HepG2 (cell line): ENCODE data around the gene USP40. TPM values are rescaled to one million over a fixed set of nuclear protein-coding genes. Genes with fewer than 3 reads are reported as not detected.

Source experiments
- ATF2 ChIP-seq: sonication (generic); formaldehyde crosslinking; IDR thresholded peaks from 2 replicates; pipeline ENCODE4 v1.4.0; 2020; ENCODE audit warnings: missing genetic modification reagents
- CAMTA2 ChIP-seq: sonication (generic); formaldehyde crosslinking; IDR thresholded peaks from 2 replicates; pipeline ENCODE4 v1.4.0; 2020; ENCODE audit warnings: mild to moderate bottlenecking, missing genetic modification reagents, borderline replicate concordance
- CREBL2 ChIP-seq: sonication (generic); formaldehyde crosslinking; IDR thresholded peaks from 2 replicates; pipeline ENCODE4 v1.8.1; 2023; ENCODE audit warnings: missing genetic modification reagents, mild to moderate bottlenecking, borderline replicate concordance
- EED ChIP-seq: sonication (generic); formaldehyde crosslinking; IDR thresholded peaks from 2 replicates; pipeline ENCODE4 v1.5.0; 2020; ENCODE audit warnings: mild to moderate bottlenecking, missing genetic modification reagents
- EP300 ChIP-seq, 3 experiments: sonication (generic) in 1 of 3; formaldehyde crosslinking in 1 of 3; IDR thresholded peaks; 2 replicates each; pipeline versions ENCODE4 v1.5.1 to v1.6.1; 2011 to 2020; ENCODE audit warnings: low read depth in 2 of 3, low read length in 2 of 3, borderline replicate concordance in 1 of 3, improper control_type of control experiment in 1 of 3, mild to moderate bottlenecking in 1 of 3, missing genetic modification reagents in 1 of 3, moderate library complexity in 1 of 3
- FOXA1 ChIP-seq, 2 experiments: fragments of 450-650 bp in 1 of 2; sonication (generic) in 1 of 2; formaldehyde crosslinking in 1 of 2; IDR thresholded peaks; 2 replicates each; pipeline versions ENCODE4 v1.4.0 to v1.6.1; 2016 to 2020; ENCODE audit warnings: missing genetic modification reagents in 1 of 2
- KLF11 ChIP-seq: IDR thresholded peaks from 2 replicates; pipeline ENCODE4 v1.6.1; 2016; ENCODE audit warnings: missing compliant biosample characterization
- KLF13 ChIP-seq: sonication (generic); formaldehyde crosslinking; IDR thresholded peaks from 2 replicates; pipeline ENCODE4 v1.4.0; 2020; ENCODE audit warnings: mild to moderate bottlenecking, missing genetic modification reagents
- MAFK ChIP-seq, 2 experiments: IDR thresholded peaks in 1 of 2; conservative IDR thresholded peaks in 1 of 2; 2 replicates each; pipeline ENCODE4 v1.6.1; 2011; ENCODE audit warnings: improper control_type of control experiment in 2 of 2, low read length in 2 of 2
- MIER3 ChIP-seq: IDR thresholded peaks from 2 replicates; pipeline ENCODE4 v1.6.1; 2016; ENCODE audit warnings: missing compliant biosample characterization, borderline replicate concordance
- NFKB2 ChIP-seq: sonication (generic); formaldehyde crosslinking; IDR thresholded peaks from 2 replicates; pipeline ENCODE4 v1.4.0; 2020; ENCODE audit warnings: missing genetic modification reagents, borderline replicate concordance
- NPAS2 ChIP-seq: sonication (generic); formaldehyde crosslinking; IDR thresholded peaks from 2 replicates; pipeline ENCODE4 v1.8.0; 2022; ENCODE audit warnings: mild to moderate bottlenecking, missing genetic modification reagents, borderline replicate concordance
- REXO4 ChIP-seq: sonication (generic); formaldehyde crosslinking; IDR thresholded peaks from 2 replicates; pipeline ENCODE4 v1.8.0; 2022; ENCODE audit warnings: missing genetic modification reagents, mild to moderate bottlenecking, borderline replicate concordance
- RFXAP ChIP-seq: sonication (generic); formaldehyde crosslinking; IDR thresholded peaks from 2 replicates; pipeline ENCODE4 v1.4.0; 2020; ENCODE audit warnings: missing genetic modification reagents, borderline replicate concordance
- SCMH1 ChIP-seq: sonication (generic); formaldehyde crosslinking; IDR thresholded peaks from 2 replicates; pipeline ENCODE4 v1.9.0; 2021; ENCODE audit warnings: missing genetic modification reagents, mild to moderate bottlenecking, borderline replicate concordance
- SRSF9 ChIP-seq: fragments of 200-400 bp; formaldehyde crosslinking; IDR thresholded peaks from 2 replicates; pipeline ENCODE4 v1.6.1; 2018; ENCODE audit warnings: borderline replicate concordance, mild to moderate bottlenecking, low read depth, low read length; ENCODE audit not compliant: insufficient read depth, poor library complexity, severe bottlenecking
- ZFP82 ChIP-seq: sonication (generic); formaldehyde crosslinking; IDR thresholded peaks from 2 replicates; pipeline ENCODE4 v1.5.1; 2020; ENCODE audit warnings: mild to moderate bottlenecking, missing genetic modification reagents, borderline replicate concordance
- ZGPAT ChIP-seq: IDR thresholded peaks from 2 replicates; pipeline ENCODE4 v1.6.1; 2016; ENCODE audit warnings: mild to moderate bottlenecking
- ZNF362 ChIP-seq: sonication (generic); formaldehyde crosslinking; IDR thresholded peaks from 2 replicates; pipeline ENCODE4 v1.4.0; 2020; ENCODE audit warnings: missing genetic modification reagents, mild to moderate bottlenecking, borderline replicate concordance
- ZNF547 ChIP-seq: sonication (generic); formaldehyde crosslinking; IDR thresholded peaks from 2 replicates; pipeline ENCODE4 v1.5.1; 2020; ENCODE audit warnings: mild to moderate bottlenecking, missing genetic modification reagents
- ZNF576 ChIP-seq: sonication (generic); formaldehyde crosslinking; IDR thresholded peaks from 2 replicates; pipeline ENCODE4 v1.4.0; 2020; ENCODE audit warnings: mild to moderate bottlenecking, missing genetic modification reagents
- ZNF670 ChIP-seq: sonication (generic); formaldehyde crosslinking; IDR thresholded peaks from 2 replicates; pipeline ENCODE4 v1.8.0; 2022; ENCODE audit warnings: mild to moderate bottlenecking, missing genetic modification reagents, borderline replicate concordance
- polyA plus RNA-seq, 8 experiments: library from polyadenylated mRNA; depleted of rRNA in 3 of 8; stranded (reverse) in 7 of 8; unstranded in 1 of 8; fragments of >200 nt; fragmentation: Illumina TruSeq in 4 of 8; extraction: Trizol in 4 of 8; gene quantifications; 2 replicates each; pipeline versions ENCODE4 v1.2.1 to v1.2.3, GENCODE V29; 2011 to 2016; ENCODE audit warnings: low read depth in 4 of 8, missing spikeins in 1 of 8, mixed read lengths in 1 of 8; ENCODE audit not compliant: insufficient read depth in 1 of 8
- total RNA-seq, 5 experiments: library from RNA; depleted of rRNA; stranded (reverse); fragments of >200 nt; fragmentation: Illumina TruSeq; extraction: Trizol; gene quantifications; 2 replicates each; pipeline ENCODE4 v1.2.3, GENCODE V29; 2016; ENCODE audit warnings: low read depth in 1 of 5

Gene USP40
- total and polyA plus RNA-seq, 2 of the 13 experiments (the other 11 are each of a cell fraction or from before 2014, with no cell fraction given): 41.0 to 46.3 TPM

GRCh38 chr2:233566141-233566956 is at the start of gene USP40 (continued):
- TF ChIP-seq ATF2 (CRISPR knock-in tag) (no peak; the same call in 1 of the 2 replicates), MIER3 (CRISPR knock-in tag) (peak; percentile 68; the same call in 1 of the 2 replicates), ZNF547 (CRISPR knock-in tag) (peak; percentile 97), EED (CRISPR knock-in tag) (peak; percentile 95), KLF13 (CRISPR knock-in tag) (peak; percentile 98), ZFP82 (0 out of 2 replicates have a peak, but pooled peaks have one; percentile 74), ZGPAT (peak; percentile 94), RFXAP (CRISPR knock-in tag) (peak; percentile 80), KLF11 (CRISPR knock-in tag) (peak; percentile 68; the same call in 1 of the 2 replicates), ZNF670 (CRISPR knock-in tag) (peak; percentile 96), ZNF362 (no peak; the same call in 1 of the 2 replicates), EP300 (IDR thresholded peaks at IDR 0.05; ENCODE audit: low read depth in 2 of 2, low read length in 2 of 2) (no peak), EP300 (CRISPR knock-in tag; IDR thresholded peaks at IDR 0.05; ENCODE audit: borderline replicate concordance) (0 out of 2 replicates have a peak, but pooled peaks have one; percentile 20), SCMH1 (no peak), CAMTA2 (no peak), NPAS2 (CRISPR knock-in tag) (no peak), CREBL2 (peak; percentile 76; the same call in 1 of the 2 replicates), NFKB2 (CRISPR knock-in tag) (peak; percentile 92; the same call in 1 of the 2 replicates), MAFK (conservative IDR thresholded peaks at IDR 0.05 in 1 of 2, IDR thresholded peaks at IDR 0.05 in 1 of 2; ENCODE audit: low read length in 2 of 2) (no peak), SRSF9 (no peak), FOXA1 (IDR thresholded peaks at IDR 0.05) (no peak), FOXA1 (CRISPR knock-in tag; IDR thresholded peaks at IDR 0.05) (no peak; the same call in 1 of the 2 replicates), REXO4 (CRISPR knock-in tag) (peak; percentile 32; the same call in 1 of the 2 replicates), ZNF576 (CRISPR knock-in tag) (0 out of 2 replicates have a peak, but pooled peaks have one; percentile 43)
